HL-60 (cell line): ENCODE data around the gene PDPN.

Experiments
- DNase-seq, 2 experiments: peaks; one replicate each; pipeline ENCODE4 v3.0.0-alpha.2; 2010 to 2020; ENCODE audit warnings: low read depth in 1 of 2, low spot score in 1 of 2
- H3K27ac ChIP-seq: fragments of 250-450 bp; sonication (Bioruptor Pico); replicated peaks from 2 replicates; pipeline ENCODE4 v1.5.1; 2020; ENCODE audit warnings: mild to moderate bottlenecking, moderate library complexity
- H3K27me3 ChIP-seq: fragments of 250-450 bp; sonication (Bioruptor Pico); 2 replicates; pipeline ENCODE4 v1.5.1; 2021; ENCODE audit warnings: mild to moderate bottlenecking, moderate library complexity; ENCODE audit not compliant: insufficient read depth, poor library complexity, severe bottlenecking
- H3K4me3 ChIP-seq: replicated peaks from 2 replicates; pipeline ENCODE4 v1.5.1; 2011; ENCODE audit warnings: mild to moderate bottlenecking, control low read depth, low read length; ENCODE audit not compliant: insufficient read depth
- GABPA ChIP-seq: IDR thresholded peaks from 2 replicates; pipeline ENCODE4 v1.6.1; 2012; ENCODE audit warnings: low read depth
- POLR2AphosphoS5 ChIP-seq: IDR thresholded peaks from 2 replicates; pipeline ENCODE4 v1.6.1; 2012; ENCODE audit warnings: low read depth
- REST ChIP-seq: IDR thresholded peaks from 2 replicates; pipeline ENCODE4 v1.6.1; 2012; ENCODE audit warnings: low read depth; ENCODE audit not compliant: insufficient replicate concordance
- SPI1 ChIP-seq: IDR thresholded peaks from 2 replicates; pipeline ENCODE4 v1.6.1; 2012; ENCODE audit warnings: low read depth, mild to moderate bottlenecking, borderline replicate concordance
- TF ChIP-seq, protein P1 (sequence below): IDR thresholded peaks from one replicate; pipeline ENCODE4 v1.5.1; 2011; ENCODE audit warnings: low read length, control low read depth, inconsistent platforms; ENCODE audit not compliant: insufficient read depth

The PDPN gene

DNA sequence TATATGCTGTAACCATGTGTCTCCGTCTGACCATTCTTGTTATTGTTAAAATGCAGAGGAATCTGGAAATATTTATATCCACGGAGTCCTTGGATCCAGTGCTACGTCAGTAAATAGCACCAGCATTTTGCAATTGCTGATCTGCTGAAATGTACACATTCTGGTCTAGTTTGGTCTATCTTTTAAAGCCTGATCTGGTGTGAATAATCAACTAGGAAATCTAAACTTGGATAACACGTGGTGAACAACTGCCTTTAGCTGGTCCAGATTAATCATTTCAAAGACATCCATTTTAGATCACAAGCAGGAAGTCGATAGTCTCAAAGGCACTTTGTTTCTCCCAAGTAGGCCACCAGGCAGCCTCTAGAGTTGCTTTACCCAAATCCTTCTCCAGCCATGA lies 32.6 kb downstream of the PDPN start:
- H3K4me3 ChIP-seq = no peak overlapping the region
- no peak for TF ChIP-seq POLR2AphosphoS5
- no peak for TF ChIP-seq SPI1
- TF ChIP-seq, protein P1, sequence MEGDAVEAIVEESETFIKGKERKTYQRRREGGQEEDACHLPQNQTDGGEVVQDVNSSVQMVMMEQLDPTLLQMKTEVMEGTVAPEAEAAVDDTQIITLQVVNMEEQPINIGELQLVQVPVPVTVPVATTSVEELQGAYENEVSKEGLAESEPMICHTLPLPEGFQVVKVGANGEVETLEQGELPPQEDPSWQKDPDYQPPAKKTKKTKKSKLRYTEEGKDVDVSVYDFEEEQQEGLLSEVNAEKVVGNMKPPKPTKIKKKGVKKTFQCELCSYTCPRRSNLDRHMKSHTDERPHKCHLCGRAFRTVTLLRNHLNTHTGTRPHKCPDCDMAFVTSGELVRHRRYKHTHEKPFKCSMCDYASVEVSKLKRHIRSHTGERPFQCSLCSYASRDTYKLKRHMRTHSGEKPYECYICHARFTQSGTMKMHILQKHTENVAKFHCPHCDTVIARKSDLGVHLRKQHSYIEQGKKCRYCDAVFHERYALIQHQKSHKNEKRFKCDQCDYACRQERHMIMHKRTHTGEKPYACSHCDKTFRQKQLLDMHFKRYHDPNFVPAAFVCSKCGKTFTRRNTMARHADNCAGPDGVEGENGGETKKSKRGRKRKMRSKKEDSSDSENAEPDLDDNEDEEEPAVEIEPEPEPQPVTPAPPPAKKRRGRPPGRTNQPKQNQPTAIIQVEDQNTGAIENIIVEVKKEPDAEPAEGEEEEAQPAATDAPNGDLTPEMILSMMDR = no peak
- no peak for TF ChIP-seq REST
- no peak for TF ChIP-seq GABPA
- no peak for DNase-seq
- peaks cover 2% of the 10 kb centered on the region for H3K27me3 ChIP-seq
- no peak overlapping the region for H3K27ac ChIP-seq

- TF ChIP-seq, protein P1 = no peak
- TF ChIP-seq REST = no peak
- no peak for TF ChIP-seq GABPA
- no peak for TF ChIP-seq POLR2AphosphoS5
- TF ChIP-seq SPI1 = no peak
- DNase-seq = no peak
- Histone ChIP-seq H3K4me3 (no peak overlapping the region), H3K27me3 (peaks cover 2% of the 10 kb centered on the region), H3K27ac (no peak overlapping the region)
Measured at GRCh38 chr1:13617108-13617507, 33.5 kb downstream of the PDPN start.

DNA sequence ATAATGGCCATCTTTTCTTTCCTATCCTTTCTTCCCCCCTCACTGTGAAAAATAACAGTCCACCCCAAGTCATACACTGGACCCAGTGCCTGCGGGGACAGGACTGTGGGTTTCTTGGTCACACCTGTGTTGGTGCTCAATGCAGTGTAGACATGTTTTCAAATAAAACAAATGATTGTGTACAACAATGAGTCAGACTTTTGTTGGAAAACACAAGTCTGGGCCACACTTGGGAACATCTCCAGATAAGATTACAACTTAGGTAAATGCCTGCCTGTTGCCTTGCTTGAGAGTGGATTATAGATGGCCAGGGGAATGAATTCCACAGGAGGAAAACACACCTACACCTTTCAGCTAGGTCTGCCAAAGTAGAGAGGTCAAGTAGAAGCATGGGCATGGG lies 34.1 kb downstream of the PDPN start:
- DNase-seq = no peak
- Histone ChIP-seq H3K4me3 (no peak overlapping the region), H3K27ac (no peak overlapping the region), H3K27me3 (peaks cover 2% of the 10 kb centered on the region)
- TF ChIP-seq GABPA (no peak), POLR2AphosphoS5 (no peak), SPI1 (no peak)
- TF ChIP-seq, protein P1 = no peak

GRCh38 chr1:13618483-13618882 lies 34.9 kb downstream of the PDPN start:
- TF ChIP-seq REST = no peak
- TF ChIP-seq POLR2AphosphoS5 = no peak
- TF ChIP-seq, protein P1 = no peak
- TF ChIP-seq SPI1 = no peak
- TF ChIP-seq GABPA = no peak
- H3K27me3 ChIP-seq = no peaks in the 10 kb centered on the region

More at GRCh38 chr1:13618483-13618882, 34.9 kb downstream of the PDPN start:
- DNase-seq = no peak
- Histone ChIP-seq H3K27ac (no peak overlapping the region), H3K4me3 (no peak overlapping the region)
